CD14-positive monocyte (primary cell): ENCODE data around the gene PNN. TPM values are rescaled to one million over a fixed set of nuclear protein-coding genes. Genes with fewer than 3 reads are reported as not detected.

Experiments
- DNase-seq, 3 donors: peaks; one replicate each; pipeline ENCODE4 v3.0.0-alpha.2; 2011 to 2022
- H2AFZ ChIP-seq: 2 replicates; pipeline ENCODE4 v1.6.0; 2012; ENCODE audit warnings: mild to moderate bottlenecking, low read depth, low read length, inconsistent platforms; ENCODE audit not compliant: insufficient read depth, poor library complexity, severe bottlenecking
- H3K27ac ChIP-seq, 2 donors: 1 replicate in 1 of 2; 2 replicates in 1 of 2; pipeline ENCODE4 v1.5.1; 2012 to 2013; ENCODE audit warnings: low read length in 2 of 2, control low read depth in 1 of 2, inconsistent platforms in 1 of 2, low read depth in 1 of 2, mild to moderate bottlenecking in 1 of 2
- H3K27me3 ChIP-seq, 2 donors: one replicate each; pipeline versions ENCODE4 v1.6.0 to v1.6.1; 2011 to 2013; ENCODE audit warnings: low read length in 2 of 2; ENCODE audit not compliant: control insufficient read depth in 2 of 2, insufficient read depth in 2 of 2
- H3K36me3 ChIP-seq, 2 donors: replicated peaks in 1 of 2; 1 replicate in 1 of 2; 2 replicates in 1 of 2; pipeline versions ENCODE4 v1.5.1 to v1.6.1; 2012 to 2013; ENCODE audit warnings: low read length in 2 of 2, control low read depth in 1 of 2, inconsistent platforms in 1 of 2, mild to moderate bottlenecking in 1 of 2; ENCODE audit not compliant: insufficient read depth in 2 of 2, control insufficient read depth in 1 of 2
- H3K4me1 ChIP-seq, 2 donors: 1 replicate in 1 of 2; 2 replicates in 1 of 2; pipeline versions ENCODE4 v1.5.1 to v1.6.1; 2012 to 2013; ENCODE audit warnings: low read length in 2 of 2, control low read depth in 1 of 2, inconsistent platforms in 1 of 2, mild to moderate bottlenecking in 1 of 2, moderate library complexity in 1 of 2; ENCODE audit not compliant: insufficient read depth in 2 of 2, control insufficient read depth in 1 of 2
- H3K4me2 ChIP-seq: replicated peaks from 2 replicates; pipeline ENCODE3; 2012; ENCODE audit warnings: low read length, moderate library complexity, mild to moderate bottlenecking; ENCODE audit not compliant: poor library complexity, severe bottlenecking; ENCODE audit errors: extremely low read depth
- H3K4me3 ChIP-seq, 3 experiments: fragments of 200-600 bp in 1 of 3; sonication (generic) in 1 of 3; replicated peaks in 1 of 3; 1 replicate in 2 of 3; 2 replicates in 1 of 3; pipeline ENCODE4 v1.5.1; 2011 to 2013; ENCODE audit warnings: low read length in 3 of 3, mild to moderate bottlenecking in 3 of 3, control low read depth in 2 of 3, low read depth in 2 of 3, inconsistent platforms in 1 of 3, moderate library complexity in 1 of 3
- H3K79me2 ChIP-seq: 2 replicates; pipeline ENCODE4 v1.6.0; 2012; ENCODE audit warnings: mild to moderate bottlenecking, control low read depth, inconsistent platforms, low read length, moderate library complexity; ENCODE audit not compliant: insufficient read depth
- H3K9ac ChIP-seq: 2 replicates; pipeline ENCODE4 v1.6.0; 2017; ENCODE audit warnings: low read length, mild to moderate bottlenecking; ENCODE audit not compliant: insufficient read depth, poor library complexity, severe bottlenecking
- H3K9me3 ChIP-seq, 2 donors: replicated peaks in 1 of 2; 1 replicate in 1 of 2; 2 replicates in 1 of 2; pipeline versions ENCODE4 v1.5.1 to v1.6.1; 2012 to 2013; ENCODE audit warnings: low read length in 2 of 2, control low read depth in 1 of 2; ENCODE audit not compliant: control insufficient read depth in 1 of 2, insufficient read depth in 1 of 2
- H4K20me1 ChIP-seq: 2 replicates; pipeline ENCODE4 v1.6.0; 2012; ENCODE audit warnings: mild to moderate bottlenecking, low read length, control low read depth, moderate library complexity; ENCODE audit not compliant: insufficient read depth
- H3K27ac Mint-ChIP-seq, 7 donors: one replicate each; pipeline ENCODE4 v1.8.0; 2020; ENCODE audit warnings: mild to moderate bottlenecking in 7 of 7, mixed read lengths in 7 of 7, moderate library complexity in 6 of 7, inconsistent platforms in 2 of 7
- H3K27me3 Mint-ChIP-seq, 3 donors: one replicate each; pipeline ENCODE4 v1.8.0; 2021 to 2022; ENCODE audit warnings: low read depth in 3 of 3, mild to moderate bottlenecking in 3 of 3, mixed read lengths in 3 of 3, moderate library complexity in 3 of 3, inconsistent platforms in 1 of 3
- H3K36me3 Mint-ChIP-seq, 2 donors: one replicate each; pipeline ENCODE4 v1.8.0; 2020; ENCODE audit warnings: mixed read lengths in 2 of 2, inconsistent platforms in 1 of 2, mild to moderate bottlenecking in 1 of 2
- H3K4me1 Mint-ChIP-seq: one replicate; pipeline ENCODE4 v1.8.0; 2020; ENCODE audit warnings: mild to moderate bottlenecking, mixed read lengths
- H3K4me3 Mint-ChIP-seq, 2 donors: one replicate each; pipeline ENCODE4 v1.8.0; 2020; ENCODE audit warnings: mild to moderate bottlenecking in 2 of 2, mixed read lengths in 2 of 2, moderate library complexity in 1 of 2
- H3K9me3 Mint-ChIP-seq, 7 donors: one replicate each; pipeline ENCODE4 v1.8.0; 2020 to 2022; ENCODE audit warnings: mixed read lengths in 7 of 7, mild to moderate bottlenecking in 6 of 7, moderate library complexity in 6 of 7, inconsistent platforms in 2 of 7
- CTCF ChIP-seq: fragments of 200-600 bp; IDR thresholded peaks from one replicate; pipeline ENCODE4 v1.8.0; 2022; ENCODE audit warnings: antibody characterized with exemption, mild to moderate bottlenecking
- WGBS: methylation state at CpG from one replicate; pipeline ENCODE4 v1.1.5; 2013; ENCODE audit warnings: missing lambda C conversion rate; ENCODE audit not compliant: insufficient coverage; 5-methylcytosine and 5-hydroxymethylcytosine counted together
- intact Hi-C, 2 donors: fragments of 100-400 bp; cut with micrococcal nuclease; formaldehyde crosslinking; loops; one replicate each; pipeline versions ENCODE4 v1.15.0 to v1.15.1; 2023
- polyA plus RNA-seq, 3 donors: library from polyadenylated mRNA; depleted of rRNA in 1 of 3; unstranded in 2 of 3; stranded (reverse) in 1 of 3; fragments of 300-500 nt in 2 of 3; fragments of >200 nt in 1 of 3; fragmentation: Illumina TruSeq in 2 of 3; gene quantifications; 1 replicate in 2 of 3; 2 replicates in 1 of 3; pipeline ENCODE4 v1.2.3, GENCODE V29; 2012 to 2021

The PNN gene
- polyA plus RNA-seq, 3 donors, result 4.7 to 34.9 (median 9.0) TPM

DNA sequence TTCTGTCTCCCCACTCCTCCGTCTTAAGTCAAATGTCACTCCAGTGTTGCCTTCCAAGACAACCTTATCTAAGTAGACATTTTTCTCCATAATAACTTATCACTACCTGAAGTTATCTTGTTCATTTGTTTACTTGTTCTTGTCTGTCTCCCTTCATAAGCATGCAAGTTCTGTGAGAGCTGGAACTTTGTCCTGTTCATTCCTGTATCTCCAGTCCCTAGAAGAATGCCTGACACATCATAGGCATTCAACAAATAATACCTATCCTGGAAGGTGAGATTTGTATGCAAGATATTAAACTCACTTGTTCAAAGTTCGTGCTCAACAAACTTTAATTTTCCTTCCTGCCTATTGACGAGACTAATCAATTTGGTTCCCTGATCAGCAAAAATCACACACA is 53.0 kb downstream of the PNN start:
- H3K4me1 Mint-ChIP-seq, result peaks cover 7% of the 10 kb centered on the region
- no peak for DNase-seq
- peaks cover 7% of the 10 kb centered on the region in 2 donors for H3K4me1 ChIP-seq
- no peak overlapping the region for H2AFZ ChIP-seq
- peaks cover 0 to 3% (median 0%) of the 10 kb centered on the region in 3 donors for H3K27me3 Mint-ChIP-seq
- no peaks in the 10 kb centered on the region for H3K27me3 ChIP-seq
- H3K27ac Mint-ChIP-seq, result no peak overlapping the region
- no peak overlapping the region for H3K4me3 ChIP-seq
- H3K36me3 Mint-ChIP-seq, result no peaks in the 10 kb centered on the region
- TF ChIP-seq CTCF, result no peak
- H3K4me2 ChIP-seq, result no peak overlapping the region
- peak overlapping the region; percentile 10 for H3K9ac ChIP-seq
- H3K9me3 ChIP-seq, result no peaks in the 10 kb centered on the region
- intact Hi-C loops, result no loop called here
- no peak overlapping the region for H3K27ac ChIP-seq
- no peaks in the 10 kb centered on the region for H3K79me2 ChIP-seq
- no peaks in the 10 kb centered on the region for H3K36me3 ChIP-seq
- H3K4me3 Mint-ChIP-seq, result no peak overlapping the region
- no peaks in the 10 kb centered on the region for H4K20me1 ChIP-seq
- H3K9me3 Mint-ChIP-seq, result no peaks in the 10 kb centered on the region
- WGBS, result 80% methylated on average over 1 of the region's 3 CpGs

DNA sequence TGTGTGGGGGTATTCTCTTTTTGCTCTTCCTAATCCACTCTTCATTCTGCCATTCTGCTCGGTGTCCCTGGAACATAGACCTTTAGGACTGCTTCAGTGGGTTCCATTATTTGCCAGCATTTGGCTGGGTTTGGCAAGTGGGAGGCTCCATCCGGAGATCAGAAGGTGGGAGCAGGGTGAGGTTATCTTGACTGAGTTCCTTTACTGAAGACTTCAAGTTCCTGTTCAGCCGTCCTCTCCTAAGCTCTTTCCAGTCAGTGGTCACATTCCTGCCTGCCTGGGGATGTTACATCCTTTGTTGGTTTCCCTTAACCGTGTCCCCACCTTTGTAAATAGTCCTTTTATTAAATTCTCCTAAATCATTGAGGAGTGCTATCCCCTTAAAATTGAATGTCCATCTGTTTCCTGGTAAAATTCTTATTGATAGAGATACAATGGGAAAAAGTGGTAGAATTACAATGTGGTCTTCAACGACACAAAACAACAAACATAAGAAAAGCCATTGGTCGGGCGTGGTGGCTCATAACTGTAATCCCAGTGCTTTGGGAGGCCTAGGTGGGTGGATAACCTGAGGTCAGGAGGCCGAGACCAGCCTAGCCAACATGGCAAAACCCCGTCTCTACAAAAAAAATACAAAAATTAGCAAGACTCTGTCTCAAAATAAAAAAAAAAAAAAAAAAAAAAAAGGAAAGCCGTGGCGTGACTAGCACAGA is 53.6 kb downstream of the PNN start:
- H3K9ac ChIP-seq, result peak overlapping the region; percentile 10
- H3K36me3 ChIP-seq, result no peaks in the 10 kb centered on the region
- no peaks in the 10 kb centered on the region for H4K20me1 ChIP-seq
- H2AFZ ChIP-seq, result peak overlapping the region; percentile 36
- no peak overlapping the region for H3K4me3 ChIP-seq
- no peaks in the 10 kb centered on the region for H3K9me3 ChIP-seq
- H3K9me3 Mint-ChIP-seq, result no peaks in the 10 kb centered on the region
- no peaks in the 10 kb centered on the region for H3K79me2 ChIP-seq
- no peak overlapping the region for H3K27ac ChIP-seq
- H3K4me3 Mint-ChIP-seq, result no peak overlapping the region
- no peak overlapping the region for H3K4me2 ChIP-seq
- no peak for DNase-seq
- WGBS, result 20% methylated on average over 1 of the region's 11 CpGs
- H3K27ac Mint-ChIP-seq, result no peak overlapping the region
- H3K4me1 Mint-ChIP-seq, result peaks cover 9% of the 10 kb centered on the region
- no peaks in the 10 kb centered on the region for H3K27me3 ChIP-seq
- peaks cover 9 to 12% of the 10 kb centered on the region in 2 donors for H3K4me1 ChIP-seq
- no peaks in the 10 kb centered on the region for H3K36me3 Mint-ChIP-seq
- H3K27me3 Mint-ChIP-seq, result peaks cover 0 to 3% (median 0%) of the 10 kb centered on the region in 3 donors
- intact Hi-C loops, result no loop called here
- no peak for TF ChIP-seq CTCF
